GM21737 (cell line): Measurements from ENCODE around the gene RPS23.

Experiments used
- ATAC-seq: cut with Tn5 transposase; IDR thresholded peaks from one replicate; pipeline ENCODE4 v1.9.1; 2021; ENCODE audit warnings: mild to moderate bottlenecking, moderate library complexity; ENCODE audit not compliant: unreplicated experiment

RPS23 gene

GRCh38 chr5:82246960-82247574, 31.1 kb downstream of the RPS23 start:
- ATAC-seq = no peak

GRCh38 chr5:82244854-82245635, 33.1 kb downstream of the RPS23 start:
- ATAC-seq = no peak

DNA sequence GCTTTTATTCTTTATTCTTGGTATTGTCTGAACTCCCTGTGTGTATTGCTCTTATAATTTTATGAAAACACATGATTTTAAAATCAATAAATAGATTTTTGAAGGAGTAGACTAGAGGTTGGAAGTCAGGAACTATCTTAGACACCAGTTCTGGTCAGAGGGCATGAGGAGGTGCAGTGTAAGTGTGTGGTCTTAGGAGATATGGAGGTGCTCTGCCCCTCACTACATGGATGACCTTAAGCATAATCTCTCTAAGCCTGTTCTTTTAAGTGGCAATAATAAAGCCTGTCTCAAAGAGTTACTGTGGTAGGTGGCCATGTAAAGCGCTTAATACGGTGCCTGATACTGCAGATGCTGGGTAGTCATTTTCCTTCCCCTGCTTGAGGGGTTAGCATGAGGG, 34.0 kb downstream of the RPS23 start:
- ATAC-seq = no peak

DNA sequence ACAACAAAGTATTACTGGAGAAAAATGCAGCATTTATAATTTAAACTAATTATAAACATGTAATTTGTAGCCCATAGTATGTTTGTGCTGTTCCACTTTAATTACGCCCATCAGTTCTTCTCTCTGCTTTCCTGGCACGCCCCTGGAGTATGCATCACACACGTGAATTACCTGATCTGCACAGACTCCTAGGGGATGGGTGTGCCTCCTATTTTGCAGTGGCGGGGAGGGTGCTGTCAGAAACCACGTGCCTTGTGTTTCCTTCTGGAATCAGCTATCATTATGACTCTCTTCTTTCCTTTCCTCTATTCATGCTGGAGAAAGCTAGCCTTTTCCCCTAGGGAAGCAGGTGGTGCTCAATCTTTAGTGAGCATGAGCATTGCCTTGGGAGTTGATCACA, 43.3 kb downstream of the RPS23 start:
- ATAC-seq = no peak

DNA sequence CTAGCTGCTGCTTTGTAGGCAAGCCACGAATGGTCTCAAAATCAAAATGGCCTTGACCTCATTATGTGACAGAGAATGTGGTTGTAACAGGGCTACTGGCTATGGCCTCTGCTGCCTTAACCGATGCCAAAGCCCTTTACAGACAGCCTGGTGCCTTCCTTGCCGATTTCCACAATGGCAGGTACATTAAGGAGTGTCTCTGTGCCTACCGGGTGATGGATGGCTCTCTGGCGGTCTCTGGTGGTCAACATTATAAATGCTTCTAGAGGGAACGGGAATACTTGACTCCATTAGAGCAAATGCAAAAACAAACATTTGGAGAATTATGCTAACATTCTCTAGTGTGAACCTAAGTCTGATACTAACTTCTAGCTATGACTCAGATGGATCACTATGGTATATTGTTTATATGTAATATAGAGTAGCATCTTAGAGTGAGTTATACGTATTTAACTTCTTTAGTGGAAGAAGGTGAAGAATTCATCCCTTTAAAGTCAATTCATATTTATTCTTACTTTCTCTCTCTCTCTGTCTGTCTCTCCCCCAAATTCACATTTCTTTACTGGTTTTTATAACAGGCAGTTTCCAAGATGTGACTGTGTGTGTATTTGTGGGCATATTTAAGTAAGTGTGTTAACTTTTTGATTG, 52.5 kb downstream of the RPS23 start:
- peak; percentile 67 for ATAC-seq
